ENCODE data around the gene SAPCD2. TPM values are rescaled to one million over a fixed set of nuclear protein-coding genes. Genes with fewer than 3 reads are reported as not detected.
A peak's percentile ranks its signal among the peaks of the same experiment; 100 is the strongest.

The SAPCD2 gene
- total RNA-seq, 1 experiment from 2014 or later: 57.5 TPM

GRCh38 chr9:137112564-137113384 is 42.4 kb upstream of the SAPCD2 start:
- Mint-ChIP-seq H3K9me3 (ENCODE audit: unreplicated experiment) (no peaks in the 10 kb centered on the region), H3K27ac (ENCODE audit: unreplicated experiment) (no peak overlapping the region), H3K4me1 (ENCODE audit: low read depth, unreplicated experiment) (peaks cover 15% of the 10 kb centered on the region), H3K36me3 (ENCODE audit: insufficient read depth, unreplicated experiment) (peaks cover 12% of the 10 kb centered on the region), H3K27me3 (ENCODE audit: insufficient read depth, unreplicated experiment) (no peaks in the 10 kb centered on the region), H3K4me3 (ENCODE audit: unreplicated experiment) (peak overlapping the region; percentile 66)
- no peak for TF ChIP-seq CTCF (IDR thresholded peaks at IDR 0.05; ENCODE audit: insufficient read depth in 1 of 2, low read depth in 1 of 2, low read length in 1 of 2, severe bottlenecking in 1 of 2, unreplicated experiment in 1 of 2)
- intact Hi-C loops (cut with micrococcal nuclease; ENCODE audit: unreplicated experiment): no loop called here
- Histone ChIP-seq H3K4me3 (ENCODE audit: low read depth, low read length) (no peak overlapping the region), H3K27me3 (replicated peaks; ENCODE audit: control insufficient read depth, insufficient read depth, low read length) (no peaks in the 10 kb centered on the region), H3K4me1 (peaks cover 29% of the 10 kb centered on the region), H3K9me3 (no peaks in the 10 kb centered on the region), H3K36me3 (ENCODE audit: control insufficient read depth, insufficient read depth, low read length) (no peaks in the 10 kb centered on the region; the same call in 1 of the 2 replicates)
- POLR2A ChIA-PET: interaction anchor here (0.6 kb wide), 1 partner anchor 27 kb away, joined by 3 read pairs; no protein-coding TSS in a partner anchor
- CTCF ChIA-PET: interaction anchor here (0.6 kb wide), 2 partner anchors 15 to 118 kb away, joined by 3 to 4 read pairs; partner anchors contain the start of gene SLC34A3
- BruUV-seq (replicated peaks): no TSS peak
- no peak for DNase-seq

- BruUV-seq (replicated peaks): no TSS peak
- CTCF ChIA-PET: interaction anchor here (0.6 kb wide), 2 partner anchors 77 to 697 kb away, joined by 3 read pairs; no protein-coding TSS in a partner anchor
Measured at GRCh38 chr9:137111788-137112563, 41.6 kb upstream of the SAPCD2 start.

More at GRCh38 chr9:137111788-137112563, 41.6 kb upstream of the SAPCD2 start:
- no peak for TF ChIP-seq CTCF (IDR thresholded peaks at IDR 0.05; ENCODE audit: insufficient read depth in 1 of 2, low read depth in 1 of 2, low read length in 1 of 2, severe bottlenecking in 1 of 2, unreplicated experiment in 1 of 2)
- Histone ChIP-seq H3K4me3 (ENCODE audit: low read depth, low read length) (no peak overlapping the region), H3K4me1 (peaks cover 23% of the 10 kb centered on the region), H3K36me3 (ENCODE audit: control insufficient read depth, insufficient read depth, low read length) (no peaks in the 10 kb centered on the region; the same call in 1 of the 2 replicates), H3K27me3 (replicated peaks; ENCODE audit: control insufficient read depth, insufficient read depth, low read length) (no peaks in the 10 kb centered on the region), H3K9me3 (no peaks in the 10 kb centered on the region)
- no peaks in the 10 kb centered on the region for H3K27me3 Mint-ChIP-seq (ENCODE audit: insufficient read depth, unreplicated experiment)
- H3K27ac Mint-ChIP-seq (ENCODE audit: unreplicated experiment): no peak overlapping the region
- no peaks in the 10 kb centered on the region for H3K9me3 Mint-ChIP-seq (ENCODE audit: unreplicated experiment)
- intact Hi-C loops (cut with micrococcal nuclease; ENCODE audit: unreplicated experiment): no loop called here
- POLR2A ChIA-PET: no interaction called here
- no peak for DNase-seq
- peaks cover 7% of the 10 kb centered on the region for H3K4me1 Mint-ChIP-seq (ENCODE audit: low read depth, unreplicated experiment)
- peak overlapping the region; percentile 31 for H3K4me3 Mint-ChIP-seq (ENCODE audit: unreplicated experiment)
- H3K36me3 Mint-ChIP-seq (ENCODE audit: insufficient read depth, unreplicated experiment): peaks cover 18% of the 10 kb centered on the region

All from Caco-2 (cell line).